HCT116 (cell line): ENCODE results near the gene ELMOD3. TPM values are rescaled to one million over a fixed set of nuclear protein-coding genes. Genes with fewer than 3 reads are reported as not detected.
"Not testable (repeated sequence)": the region's sequence is repeated elsewhere in the genome, so short reads cannot be mapped to it uniquely, and the experiment has no call there.

Source experiments
- ATAC-seq: fragments of 200-7000 bp; cut with Tn5 transposase; 2 replicates; pipeline ENCODE4 v1.9.1; 2020; ENCODE audit warnings: mild to moderate bottlenecking, moderate library complexity
- BruUV-seq: library from RNA; stranded (reverse); fragments of 400-500 nt; replicated peaks from 2 replicates; lab custom pipeline; 2021; lab: Mats Ljungman, UMichigan
- CTCF ChIA-PET: fragments of 300-600 bp; sonication (Branson Sonifier 250); formaldehyde crosslinking; loops from one replicate; lab custom pipeline; 2021; ENCODE audit warnings: antibody characterized with exemption; lab: Charles Lee
- POLR2A ChIA-PET: fragments of 300-600, 350-600 bp; sonication (Branson Sonifier 250); formaldehyde crosslinking; loops from one replicate; lab custom pipeline; 2021; ENCODE audit warnings: antibody characterized with exemption; lab: Charles Lee
- RAD21 ChIA-PET, 2 experiments: fragments of 300-600 bp; sonication (Branson Sonifier 250); formaldehyde crosslinking; loops; one replicate each; lab custom pipeline; 2023; ENCODE audit warnings: low total read pairs in 2 of 2; ENCODE audit not compliant: uncharacterized antibody in 2 of 2, unreplicated experiment in 2 of 2, low non-redundant PET in 1 of 2; lab: Charles Lee
- DNase-seq: peaks from one replicate; pipeline ENCODE4 v3.0.0-alpha.2; 2010; ENCODE audit warnings: low read depth, low spot score
- H2AFZ ChIP-seq: fragments of 200-600 bp; shearing (Covaris generic), sonication (generic); 2 replicates; pipeline ENCODE4 v1.6.1; 2017; ENCODE audit warnings: low read depth, mixed run types, mixed read lengths, antibody characterized with exemption, low read length; ENCODE audit not compliant: poor library complexity, severe bottlenecking
- H3K27ac ChIP-seq: 2 replicates; pipeline ENCODE4 v1.5.1; 2012; ENCODE audit warnings: low read depth, low read length
- H3K27me3 ChIP-seq: fragments of 200-600 bp; sonication (generic); 2 replicates; pipeline ENCODE4 v1.6.1; 2016; ENCODE audit warnings: mixed run types, low read length, mixed read lengths; ENCODE audit not compliant: insufficient read depth
- H3K36me3 ChIP-seq, 2 experiments: fragments of 200-500 bp in 1 of 2; fragments of 200-600 bp in 1 of 2; sonication (Bioruptor generic) in 1 of 2; sonication (generic) in 1 of 2; 2 replicates each; pipeline versions ENCODE4 v1.5.1 to v1.6.1; 2014 to 2016; ENCODE audit warnings: low read length in 2 of 2, inconsistent platforms in 1 of 2, mixed read lengths in 1 of 2, mixed run types in 1 of 2; ENCODE audit not compliant: insufficient read depth in 2 of 2, control insufficient read depth in 1 of 2
- H3K4me1 ChIP-seq, 2 experiments: fragments of 200-600 bp in 1 of 2; sonication (generic) in 1 of 2; 2 replicates each; pipeline versions ENCODE4 v1.5.1 to v1.6.1; 2012 to 2017; ENCODE audit warnings: low read length in 2 of 2, inconsistent platforms in 1 of 2, mild to moderate bottlenecking in 1 of 2, mixed read lengths in 1 of 2, mixed run types in 1 of 2, moderate library complexity in 1 of 2; ENCODE audit not compliant: insufficient read depth in 2 of 2, control insufficient read depth in 1 of 2
- H3K4me2 ChIP-seq: fragments of 200-600 bp; sonication (generic); 2 replicates; pipeline ENCODE4 v1.6.1; 2017; ENCODE audit warnings: mixed run types, low read length, mixed read lengths
- H3K4me3 ChIP-seq, 2 experiments: fragments of 200-600 bp in 1 of 2; sonication (generic) in 1 of 2; replicated peaks in 1 of 2; 2 replicates each; pipeline ENCODE4 v1.5.1; 2011 to 2016; ENCODE audit warnings: low read length in 2 of 2, control low read depth in 1 of 2, low read depth in 1 of 2, mild to moderate bottlenecking in 1 of 2, mixed read lengths in 1 of 2, mixed run types in 1 of 2
- H3K79me2 ChIP-seq: fragments of 200-600 bp; sonication (generic); 2 replicates; pipeline ENCODE4 v1.6.1; 2017; ENCODE audit warnings: mild to moderate bottlenecking, mixed run types, low read length, moderate library complexity, mixed read lengths; ENCODE audit not compliant: insufficient read depth
- H3K9ac ChIP-seq: fragments of 200-600 bp; sonication (generic); 2 replicates; pipeline ENCODE4 v1.6.1; 2016; ENCODE audit warnings: low read length, mixed read lengths
- H3K9me2 ChIP-seq: fragments of 200-600 bp; sonication (generic), shearing (Covaris generic); 2 replicates; pipeline ENCODE4 v1.6.1; 2017; ENCODE audit warnings: mixed run types, mild to moderate bottlenecking, moderate library complexity; ENCODE audit not compliant: insufficient read depth
- H3K9me3 ChIP-seq, 2 experiments: fragments of 200-500 bp in 1 of 2; fragments of 200-600 bp in 1 of 2; sonication (Bioruptor generic) in 1 of 2; sonication (generic) in 1 of 2; 2 replicates each; pipeline ENCODE4 v1.6.1; 2014 to 2017; ENCODE audit warnings: low read length in 2 of 2, mixed read lengths in 2 of 2, inconsistent platforms in 1 of 2, low read depth in 1 of 2, mild to moderate bottlenecking in 1 of 2, mixed run types in 1 of 2, moderate library complexity in 1 of 2; ENCODE audit not compliant: control insufficient read depth in 1 of 2, insufficient read depth in 1 of 2
- H4K20me1 ChIP-seq: fragments of 200-600 bp; sonication (generic), shearing (Covaris generic); 2 replicates; pipeline ENCODE4 v1.6.1; 2017; ENCODE audit warnings: mixed run types, mild to moderate bottlenecking, moderate library complexity; ENCODE audit not compliant: insufficient read depth
- CEBPB ChIP-seq: IDR thresholded peaks from 2 replicates; pipeline ENCODE4 v1.6.1; 2012; ENCODE audit warnings: low read depth
- ELF1 ChIP-seq: IDR thresholded peaks from 2 replicates; pipeline ENCODE4 v1.6.1; 2012; ENCODE audit warnings: low read depth, borderline replicate concordance
- JUND ChIP-seq: IDR thresholded peaks from 2 replicates; pipeline ENCODE4 v1.6.1; 2012
- MAX ChIP-seq: IDR thresholded peaks from 2 replicates; pipeline ENCODE4 v1.6.1; 2012
- POLR2A ChIP-seq: IDR thresholded peaks from 2 replicates; pipeline ENCODE4 v1.7.0; 2011; ENCODE audit warnings: borderline replicate concordance; ENCODE audit not compliant: insufficient read depth, insufficient read length; ENCODE audit errors: extremely low read depth
- POLR2AphosphoS5 ChIP-seq: IDR thresholded peaks from 2 replicates; pipeline ENCODE4 v1.6.1; 2011; ENCODE audit warnings: mild to moderate bottlenecking, low read depth, low read length, moderate library complexity
- RAD21 ChIP-seq: IDR thresholded peaks from 2 replicates; pipeline ENCODE4 v1.6.1; 2012; ENCODE audit warnings: low read depth, mild to moderate bottlenecking
- SIN3A ChIP-seq: IDR thresholded peaks from 2 replicates; pipeline ENCODE4 v1.6.1; 2012; ENCODE audit warnings: low read depth
- SP1 ChIP-seq: IDR thresholded peaks from 2 replicates; pipeline ENCODE4 v1.6.1; 2012; ENCODE audit warnings: low read depth
- SRF ChIP-seq: IDR thresholded peaks from 2 replicates; pipeline ENCODE4 v1.6.1; 2012; ENCODE audit warnings: low read depth
- YY1 ChIP-seq: IDR thresholded peaks from 2 replicates; pipeline ENCODE4 v1.6.1; 2011; ENCODE audit warnings: low read length, low read depth, moderate library complexity, mild to moderate bottlenecking; ENCODE audit not compliant: insufficient replicate concordance; ENCODE audit errors: extremely low read depth
- ZBTB33 ChIP-seq: IDR thresholded peaks from 2 replicates; pipeline ENCODE4 v1.6.1; 2011; ENCODE audit warnings: mild to moderate bottlenecking, low read length, moderate library complexity; ENCODE audit not compliant: insufficient replicate concordance; ENCODE audit errors: extremely low read depth
- ZFX ChIP-seq: fragments of 450-650 bp; IDR thresholded peaks from 2 replicates; pipeline ENCODE4 v1.6.1; 2017
- ZNF274 ChIP-seq: fragments of 200-500 bp; sonication (Bioruptor generic); IDR thresholded peaks from 2 replicates; pipeline ENCODE4 v1.6.1; 2014; ENCODE audit warnings: mild to moderate bottlenecking, low read depth, low read length, inconsistent platforms
- intact Hi-C: fragments of 100-400 bp; cut with micrococcal nuclease; formaldehyde crosslinking; loops from 2 replicates; pipeline ENCODE4 v1.10.0; 2022
- total RNA-seq: library from RNA; stranded (reverse); gene quantifications from one replicate; pipeline ENCODE4 v1.2.1, GENCODE V29; 2021; ENCODE audit not compliant: unreplicated experiment

Gene ELMOD3
- total RNA-seq, 1 experiment from 2014 or later: 9.2 TPM

GRCh38 chr2:85327822-85328617 is 26.5 kb upstream of the ELMOD3 start, which contains the start of gene TGOLN2 (continued):
- TF ChIP-seq MAX (peak; percentile 87), RAD21 (no peak; the same call in 1 of the 2 replicates), JUND (peak; percentile 36; the same call in 1 of the 2 replicates), POLR2A (peak; percentile 98), SRF (no peak), ZBTB33 (peak; percentile 97), ZFX (no peak), ZNF274 (no peak), SIN3A (peak; percentile 98), ELF1 (peak; percentile 85), YY1 (peak; percentile 51), POLR2AphosphoS5 (peak; percentile 99), SP1 (peak; percentile 59)

- Histone ChIP-seq H3K4me2 (peak overlapping the region; percentile 90; the same call in 1 of the 2 replicates), H4K20me1 (peaks cover 5% of the 10 kb centered on the region; the same call in 1 of the 2 replicates), H3K9me3 (no peaks in the 10 kb centered on the region), H3K27me3 (no peaks in the 10 kb centered on the region), H3K27ac (no peak overlapping the region; the same call in 1 of the 2 replicates), H3K79me2 (peaks cover 36% of the 10 kb centered on the region), H3K9me2 (no peaks in the 10 kb centered on the region), H3K9ac (no peak overlapping the region), H3K4me3 (peak overlapping the region in 1 of 2 experiments; percentile 89; a peak in 3 of 4 replicates), H2AFZ (no peak overlapping the region), H3K36me3 (peaks cover 10 to 18% of the 10 kb centered on the region in 2 experiments; a peak in 2 of 4 replicates), H3K4me1 (peaks cover 10 to 21% of the 10 kb centered on the region in 2 experiments)
- no TSS peak for BruUV-seq
- intact Hi-C loops: loop anchor here (10.0 kb wide), 1 partner anchor 226 kb away; no protein-coding TSS in a partner anchor
- TF ChIP-seq CEBPB (no peak), YY1 (no peak), SRF (no peak), SP1 (no peak)
- POLR2A ChIA-PET: interaction anchor here (1.4 kb wide), 1 partner anchor 9 kb away, joined by 3 read pairs; no protein-coding TSS in a partner anchor
- CTCF ChIA-PET: no interaction called here
- RAD21 ChIA-PET: no interaction called here
- ATAC-seq: no peak
- DNase-seq: no peak
Measured at GRCh38 chr2:85329181-85329651, 25.4 kb upstream of the ELMOD3 start.

GRCh38 chr2:85329701-85330100 is 24.9 kb upstream of the ELMOD3 start:
- H3K27me3 ChIP-seq, H3K9me2 ChIP-seq, DNase-seq, H3K9ac ChIP-seq, H2AFZ ChIP-seq, BruUV-seq, H3K27ac ChIP-seq, ATAC-seq, H3K9me3 ChIP-seq, H3K4me2 ChIP-seq, CTCF ChIA-PET, RAD21 ChIA-PET, H4K20me1 ChIP-seq, H3K4me3 ChIP-seq: not testable (repeated sequence)
- peaks cover 31% of the 10 kb centered on the region for H3K79me2 ChIP-seq
- H3K4me1 ChIP-seq: peaks cover 10 to 21% of the 10 kb centered on the region in 2 experiments
- POLR2A ChIA-PET: interaction anchor here (1.4 kb wide), 1 partner anchor 10 kb away, joined by 3 read pairs; no protein-coding TSS in a partner anchor
- intact Hi-C loops: loop anchor here (10.0 kb wide), 1 partner anchor 225 kb away; no protein-coding TSS in a partner anchor
- peaks cover 6 to 15% of the 10 kb centered on the region in 2 experiments; a peak in 2 of 4 replicates for H3K36me3 ChIP-seq
